ENCODE results near the gene ZNF474.

The ZNF474 gene

DNA sequence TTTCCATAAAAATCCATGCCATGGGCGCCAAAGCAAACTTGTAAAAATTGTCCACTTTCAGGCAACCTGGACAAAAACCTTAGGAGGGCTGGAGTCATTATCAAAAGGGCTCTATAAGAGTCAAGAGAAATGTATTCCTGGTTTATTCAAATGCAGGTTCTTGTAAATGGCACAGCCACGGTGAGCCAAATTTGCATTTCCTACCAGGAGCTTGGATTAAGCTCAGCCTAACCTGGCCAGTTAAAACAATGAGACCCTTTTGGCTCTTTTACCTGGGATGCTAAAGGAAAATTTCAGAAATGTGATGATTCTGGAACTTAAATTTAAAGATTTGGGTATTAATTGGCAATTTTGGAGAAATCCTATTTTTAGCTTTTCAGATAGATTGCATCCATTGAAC lies 8.9 kb upstream of the ZNF474 start:
- H3K27ac ChIP-seq (replicated peaks), result no peak overlapping the region
- H3K27me3 ChIP-seq (ENCODE audit: insufficient read depth, poor library complexity, severe bottlenecking), result no peaks in the 10 kb centered on the region
- H3K4me3 ChIP-seq (replicated peaks; ENCODE audit: insufficient read depth, low read length), result no peak overlapping the region
- TF ChIP-seq SPI1 (IDR thresholded peaks at IDR 0.05; ENCODE audit: borderline replicate concordance, low read depth), result no peak
- TF ChIP-seq, protein P1, sequence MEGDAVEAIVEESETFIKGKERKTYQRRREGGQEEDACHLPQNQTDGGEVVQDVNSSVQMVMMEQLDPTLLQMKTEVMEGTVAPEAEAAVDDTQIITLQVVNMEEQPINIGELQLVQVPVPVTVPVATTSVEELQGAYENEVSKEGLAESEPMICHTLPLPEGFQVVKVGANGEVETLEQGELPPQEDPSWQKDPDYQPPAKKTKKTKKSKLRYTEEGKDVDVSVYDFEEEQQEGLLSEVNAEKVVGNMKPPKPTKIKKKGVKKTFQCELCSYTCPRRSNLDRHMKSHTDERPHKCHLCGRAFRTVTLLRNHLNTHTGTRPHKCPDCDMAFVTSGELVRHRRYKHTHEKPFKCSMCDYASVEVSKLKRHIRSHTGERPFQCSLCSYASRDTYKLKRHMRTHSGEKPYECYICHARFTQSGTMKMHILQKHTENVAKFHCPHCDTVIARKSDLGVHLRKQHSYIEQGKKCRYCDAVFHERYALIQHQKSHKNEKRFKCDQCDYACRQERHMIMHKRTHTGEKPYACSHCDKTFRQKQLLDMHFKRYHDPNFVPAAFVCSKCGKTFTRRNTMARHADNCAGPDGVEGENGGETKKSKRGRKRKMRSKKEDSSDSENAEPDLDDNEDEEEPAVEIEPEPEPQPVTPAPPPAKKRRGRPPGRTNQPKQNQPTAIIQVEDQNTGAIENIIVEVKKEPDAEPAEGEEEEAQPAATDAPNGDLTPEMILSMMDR (IDR thresholded peaks at IDR 0.05; ENCODE audit: insufficient read depth, low read length), result no peak
- no peak for TF ChIP-seq GABPA (IDR thresholded peaks at IDR 0.05; ENCODE audit: low read depth)
- TF ChIP-seq, protein P2, sequence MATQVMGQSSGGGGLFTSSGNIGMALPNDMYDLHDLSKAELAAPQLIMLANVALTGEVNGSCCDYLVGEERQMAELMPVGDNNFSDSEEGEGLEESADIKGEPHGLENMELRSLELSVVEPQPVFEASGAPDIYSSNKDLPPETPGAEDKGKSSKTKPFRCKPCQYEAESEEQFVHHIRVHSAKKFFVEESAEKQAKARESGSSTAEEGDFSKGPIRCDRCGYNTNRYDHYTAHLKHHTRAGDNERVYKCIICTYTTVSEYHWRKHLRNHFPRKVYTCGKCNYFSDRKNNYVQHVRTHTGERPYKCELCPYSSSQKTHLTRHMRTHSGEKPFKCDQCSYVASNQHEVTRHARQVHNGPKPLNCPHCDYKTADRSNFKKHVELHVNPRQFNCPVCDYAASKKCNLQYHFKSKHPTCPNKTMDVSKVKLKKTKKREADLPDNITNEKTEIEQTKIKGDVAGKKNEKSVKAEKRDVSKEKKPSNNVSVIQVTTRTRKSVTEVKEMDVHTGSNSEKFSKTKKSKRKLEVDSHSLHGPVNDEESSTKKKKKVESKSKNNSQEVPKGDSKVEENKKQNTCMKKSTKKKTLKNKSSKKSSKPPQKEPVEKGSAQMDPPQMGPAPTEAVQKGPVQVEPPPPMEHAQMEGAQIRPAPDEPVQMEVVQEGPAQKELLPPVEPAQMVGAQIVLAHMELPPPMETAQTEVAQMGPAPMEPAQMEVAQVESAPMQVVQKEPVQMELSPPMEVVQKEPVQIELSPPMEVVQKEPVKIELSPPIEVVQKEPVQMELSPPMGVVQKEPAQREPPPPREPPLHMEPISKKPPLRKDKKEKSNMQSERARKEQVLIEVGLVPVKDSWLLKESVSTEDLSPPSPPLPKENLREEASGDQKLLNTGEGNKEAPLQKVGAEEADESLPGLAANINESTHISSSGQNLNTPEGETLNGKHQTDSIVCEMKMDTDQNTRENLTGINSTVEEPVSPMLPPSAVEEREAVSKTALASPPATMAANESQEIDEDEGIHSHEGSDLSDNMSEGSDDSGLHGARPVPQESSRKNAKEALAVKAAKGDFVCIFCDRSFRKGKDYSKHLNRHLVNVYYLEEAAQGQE (IDR thresholded peaks at IDR 0.05; ENCODE audit: insufficient replicate concordance, low read depth), result no peak
- TF ChIP-seq POLR2AphosphoS5 (IDR thresholded peaks at IDR 0.05; ENCODE audit: low read depth), result no peak
- no peak for DNase-seq (ENCODE audit: low read depth in 1 of 2, low spot score in 1 of 2)

DNA sequence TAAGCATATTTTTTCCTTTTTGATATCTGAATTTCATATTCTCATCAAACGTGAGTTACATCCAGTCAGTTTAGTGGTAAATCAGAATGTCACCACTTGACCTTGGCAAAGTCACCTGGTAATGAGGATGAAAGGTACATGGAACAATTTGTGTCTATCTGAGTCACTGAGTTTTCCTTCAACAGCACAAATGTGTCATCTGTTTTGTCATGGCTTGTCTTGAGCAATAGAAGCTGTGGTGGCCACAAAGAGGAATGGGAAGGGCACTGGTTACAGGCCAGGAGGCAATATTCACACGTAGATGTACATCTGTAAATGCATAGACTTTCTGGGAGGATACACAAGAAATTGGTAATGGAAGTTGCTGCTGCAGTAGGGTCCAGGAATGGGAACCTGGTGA lies 8.4 kb upstream of the ZNF474 start:
- Histone ChIP-seq H3K4me3 (replicated peaks; ENCODE audit: insufficient read depth, low read length) (no peak overlapping the region), H3K27me3 (ENCODE audit: insufficient read depth, poor library complexity, severe bottlenecking) (no peaks in the 10 kb centered on the region), H3K27ac (replicated peaks) (no peak overlapping the region)
- TF ChIP-seq SPI1 (IDR thresholded peaks at IDR 0.05; ENCODE audit: borderline replicate concordance, low read depth) (no peak), GABPA (IDR thresholded peaks at IDR 0.05; ENCODE audit: low read depth) (no peak), POLR2AphosphoS5 (IDR thresholded peaks at IDR 0.05; ENCODE audit: low read depth) (no peak)
- TF ChIP-seq, protein P2 (IDR thresholded peaks at IDR 0.05; ENCODE audit: insufficient replicate concordance, low read depth), result no peak
- TF ChIP-seq, protein P1 (IDR thresholded peaks at IDR 0.05; ENCODE audit: insufficient read depth, low read length), result no peak
- DNase-seq (ENCODE audit: low read depth in 1 of 2, low spot score in 1 of 2), result peak; percentile 3 to 6

DNA sequence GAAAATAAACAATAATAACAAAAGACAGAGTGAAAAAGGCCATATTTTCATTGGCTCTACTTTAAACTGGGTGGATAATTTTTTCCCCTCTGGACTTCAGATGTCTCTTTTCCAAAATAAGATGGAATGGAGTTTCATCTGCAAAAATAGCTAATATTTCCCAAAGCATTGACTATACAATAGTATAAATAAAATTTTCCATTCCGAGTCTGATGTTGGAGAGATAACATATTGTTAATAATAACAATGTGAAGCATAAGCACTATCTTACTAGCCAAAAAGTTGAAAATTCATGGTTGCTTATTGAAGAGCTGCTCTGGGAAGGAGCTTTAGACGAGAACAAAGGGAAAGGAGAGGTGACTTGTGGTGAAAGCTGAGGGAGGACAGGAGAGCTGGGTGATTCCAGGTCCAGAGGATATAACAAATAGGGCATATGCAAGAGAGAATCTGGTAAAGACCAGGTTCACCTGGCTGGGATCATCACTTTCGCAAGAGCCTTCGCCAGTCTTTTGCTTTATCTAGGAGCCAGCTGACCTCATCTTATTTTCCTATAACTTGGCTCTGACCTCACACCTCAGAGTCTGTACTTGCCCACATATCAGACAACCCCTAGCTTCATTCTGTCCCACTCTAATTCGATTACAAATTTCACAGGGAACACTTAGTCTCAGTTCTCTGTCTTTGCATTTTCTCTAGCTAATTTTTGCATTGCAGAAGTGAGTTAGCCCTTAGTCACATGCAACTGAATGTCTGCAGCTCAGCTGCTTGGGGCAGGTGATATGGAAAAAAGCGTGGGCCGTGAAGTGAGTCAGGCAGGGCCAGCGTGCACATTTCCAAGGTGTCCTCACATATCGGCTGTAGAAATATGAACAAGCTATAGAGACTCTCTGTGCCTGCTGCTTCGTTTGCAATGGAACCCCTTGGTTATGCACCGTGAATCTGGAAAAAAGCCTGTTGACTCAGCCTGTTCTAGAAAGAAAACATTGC lies 7.6 kb upstream of the ZNF474 start:
- TF ChIP-seq GABPA (IDR thresholded peaks at IDR 0.05; ENCODE audit: low read depth) (no peak), POLR2AphosphoS5 (IDR thresholded peaks at IDR 0.05; ENCODE audit: low read depth) (no peak), SPI1 (IDR thresholded peaks at IDR 0.05; ENCODE audit: borderline replicate concordance, low read depth) (no peak)
- TF ChIP-seq, protein P2 (IDR thresholded peaks at IDR 0.05; ENCODE audit: insufficient replicate concordance, low read depth), result no peak
- TF ChIP-seq, protein P1 (IDR thresholded peaks at IDR 0.05; ENCODE audit: insufficient read depth, low read length), result no peak
- H3K27ac ChIP-seq (replicated peaks), result no peak overlapping the region

More for the DNA sequence above, 7.6 kb upstream of the ZNF474 start:
- no peak for DNase-seq (ENCODE audit: low read depth in 1 of 2, low spot score in 1 of 2)
- Histone ChIP-seq H3K27me3 (ENCODE audit: insufficient read depth, poor library complexity, severe bottlenecking) (no peaks in the 10 kb centered on the region), H3K4me3 (replicated peaks; ENCODE audit: insufficient read depth, low read length) (no peak overlapping the region)
